ENCODE measurements around the gene BAIAP2L2.

Gene BAIAP2L2

GRCh38 chr22:38106814-38107578 lies 3.5 kb downstream of the BAIAP2L2 start:
- DNase-seq: no peak

GRCh38 chr22:38104084-38104483 lies 6.4 kb downstream of the BAIAP2L2 start:
- no peak for DNase-seq

- DNase-seq: no peak
Measured at GRCh38 chr22:38103641-38104040, 6.8 kb downstream of the BAIAP2L2 start.

- no peak for DNase-seq
Measured at GRCh38 chr22:38098410-38099249, 11.9 kb downstream of the BAIAP2L2 start.

- DNase-seq: no peak
Measured at GRCh38 chr22:38097557-38098409, 12.7 kb downstream of the BAIAP2L2 start.

GRCh38 chr22:38097058-38097457 lies 13.4 kb downstream of the BAIAP2L2 start:
- DNase-seq: no peak

- no peak for DNase-seq
Measured at GRCh38 chr22:38089474-38089851, 21.0 kb downstream of the BAIAP2L2 start.

- no peak for DNase-seq
Measured at GRCh38 chr22:38088629-38089473, 21.6 kb downstream of the BAIAP2L2 start.

GRCh38 chr22:38087855-38088254 lies 22.6 kb downstream of the BAIAP2L2 start:
- no peak for DNase-seq

GRCh38 chr22:38086942-38087341 lies 23.5 kb downstream of the BAIAP2L2 start:
- DNase-seq: no peak

- DNase-seq: no peak
Measured at GRCh38 chr22:38086001-38086845, 24.3 kb downstream of the BAIAP2L2 start.

GRCh38 chr22:38085501-38085900 lies 25.0 kb downstream of the BAIAP2L2 start:
- DNase-seq: no peak

GRCh38 chr22:38085056-38085455 lies 25.4 kb downstream of the BAIAP2L2 start:
- no peak for DNase-seq

- DNase-seq: no peak
Measured at GRCh38 chr22:38083931-38084631, 26.4 kb downstream of the BAIAP2L2 start, which contains the start of gene SLC16A8. TSS of gene SLC16A8 (minus strand) at chr22:38084184. CDS start at chr22:38082873, 1,311 bp downstream.

GRCh38 chr22:38082986-38083710 lies 27.3 kb downstream of the BAIAP2L2 start:
- no peak for DNase-seq

GRCh38 chr22:38081941-38082828 lies 28.3 kb downstream of the BAIAP2L2 start:
- no peak for DNase-seq

GRCh38 chr22:38081636-38081940 lies 28.9 kb downstream of the BAIAP2L2 start:
- no peak for DNase-seq

- no peak for DNase-seq
Measured at GRCh38 chr22:38080850-38081635, 29.4 kb downstream of the BAIAP2L2 start.
